Measurements from ENCODE around the gene KIF26B.

The KIF26B gene

DNA sequence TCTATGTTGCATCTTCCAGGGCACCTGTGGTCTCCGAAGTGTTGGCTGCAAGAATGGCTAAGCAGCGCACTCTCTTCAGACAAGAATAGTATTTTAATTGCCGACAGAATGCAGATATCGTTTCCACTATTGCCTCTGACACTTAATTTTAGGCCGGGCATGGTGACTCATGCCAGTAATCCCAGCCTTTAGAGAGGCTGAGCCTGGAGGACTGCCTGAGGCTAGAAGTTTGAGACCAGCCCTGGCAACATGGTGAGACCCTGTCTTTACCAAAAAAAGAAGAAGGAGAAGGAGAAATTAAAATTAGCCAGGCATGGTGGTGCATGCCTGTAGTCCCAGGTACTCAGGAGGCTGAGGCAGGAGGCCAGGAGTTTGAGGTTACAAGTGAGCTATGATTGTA lies 306.9 kb downstream of the KIF26B start:
- Histone ChIP-seq H3K9me3 (ENCODE audit: insufficient read depth, low read length) (0 out of 2 replicates have a peak, but pooled peaks cover 4% of the 10 kb centered on the region), H3K9ac (ENCODE audit: insufficient read length, low read depth) (no peak overlapping the region), H3K27me3 (ENCODE audit: insufficient read depth, insufficient read length) (no peaks in the 10 kb centered on the region), H3K36me3 (ENCODE audit: insufficient read depth, insufficient read length, low read length) (no peaks in the 10 kb centered on the region), H3K4me3 (ENCODE audit: insufficient read length, low read depth) (no peak overlapping the region), H3K4me1 (ENCODE audit: insufficient read depth, insufficient read length) (peaks cover 5% of the 10 kb centered on the region)
- TF ChIP-seq YY1 (IDR thresholded peaks at IDR 0.05; ENCODE audit: insufficient read depth, insufficient read length) (no peak), SUZ12 (IDR thresholded peaks at IDR 0.05; ENCODE audit: extremely low read depth, insufficient read depth, insufficient read length) (no peak), ZNF274 (IDR thresholded peaks at IDR 0.05; ENCODE audit: low read depth, low read length) (no peak)
- no peak for DNase-seq (ENCODE audit: low read depth, low spot score)

DNA sequence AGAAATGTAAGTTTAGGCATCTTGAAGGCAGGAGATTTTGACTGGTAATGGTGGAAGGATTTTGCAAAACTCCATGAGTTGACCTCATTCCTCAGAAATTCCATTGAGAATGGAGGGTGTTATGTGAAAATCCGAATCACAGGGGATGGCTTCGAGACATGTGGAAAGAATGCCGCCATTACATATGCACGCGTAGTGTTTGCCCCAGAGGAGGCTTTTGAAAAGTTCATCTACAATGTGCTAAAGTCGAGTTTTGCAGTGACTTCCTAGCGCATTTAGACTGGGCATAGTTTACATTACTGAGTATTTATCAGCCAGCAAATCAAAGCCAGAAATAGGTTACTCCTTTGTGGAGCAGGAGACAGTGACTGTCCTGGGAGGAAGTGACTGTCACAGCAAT lies 307.4 kb downstream of the KIF26B start:
- 0 out of 2 replicates have a peak, but pooled peaks cover 4% of the 10 kb centered on the region for H3K9me3 ChIP-seq (ENCODE audit: insufficient read depth, low read length)
- H3K27me3 ChIP-seq (ENCODE audit: insufficient read depth, insufficient read length): no peaks in the 10 kb centered on the region
- no peak for TF ChIP-seq SUZ12 (IDR thresholded peaks at IDR 0.05; ENCODE audit: extremely low read depth, insufficient read depth, insufficient read length)
- no peak for TF ChIP-seq ZNF274 (IDR thresholded peaks at IDR 0.05; ENCODE audit: low read depth, low read length)
- TF ChIP-seq YY1 (IDR thresholded peaks at IDR 0.05; ENCODE audit: insufficient read depth, insufficient read length): no peak

DNA sequence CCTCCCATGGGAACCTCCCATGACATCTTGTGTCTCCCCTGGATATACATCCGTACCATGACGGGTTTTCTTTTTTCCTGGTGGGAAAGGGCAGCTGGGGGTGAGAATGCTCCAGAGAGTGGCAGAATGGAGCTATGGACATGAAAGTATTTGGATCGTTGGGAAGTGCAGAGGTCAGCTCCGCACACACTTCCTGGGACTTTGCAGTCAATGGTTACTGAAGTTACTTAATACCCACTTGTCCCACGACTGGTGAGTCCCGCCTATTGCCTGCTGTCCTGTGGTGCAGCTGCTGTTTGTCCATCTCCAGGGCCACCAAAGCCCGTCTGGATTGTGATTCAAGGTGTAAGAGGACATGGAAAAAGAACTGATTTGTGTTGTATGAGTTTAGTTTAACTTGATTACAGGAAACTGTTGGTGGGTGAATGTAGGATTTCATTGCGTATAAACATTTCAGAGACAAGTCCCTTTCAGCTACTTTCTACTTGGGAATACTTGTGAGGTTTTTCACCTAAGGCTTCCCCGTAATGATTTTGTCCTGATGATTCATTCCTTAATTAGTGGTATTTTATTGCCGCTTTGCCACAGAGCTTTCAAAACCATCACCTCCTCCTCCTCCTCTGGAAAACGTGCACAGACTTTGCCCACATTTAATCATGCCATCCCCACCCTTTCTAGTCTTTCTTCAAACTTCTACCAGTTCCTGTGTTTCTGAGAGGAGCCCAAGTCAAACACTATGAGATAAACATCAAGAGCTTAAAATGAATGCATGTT lies 308.8 kb downstream of the KIF26B start:
- TF ChIP-seq ZNF274 (IDR thresholded peaks at IDR 0.05; ENCODE audit: low read depth, low read length): no peak
- TF ChIP-seq SUZ12 (IDR thresholded peaks at IDR 0.05; ENCODE audit: extremely low read depth, insufficient read depth, insufficient read length): no peak
- TF ChIP-seq YY1 (IDR thresholded peaks at IDR 0.05; ENCODE audit: insufficient read depth, insufficient read length): no peak

More for the DNA sequence above, 307.4 kb downstream of the KIF26B start:
- peak; percentile 49 for DNase-seq (ENCODE audit: low read depth, low spot score)
- Histone ChIP-seq H3K4me3 (ENCODE audit: insufficient read length, low read depth) (no peak overlapping the region), H3K9ac (ENCODE audit: insufficient read length, low read depth) (no peak overlapping the region), H3K36me3 (ENCODE audit: insufficient read depth, insufficient read length, low read length) (no peaks in the 10 kb centered on the region), H3K4me1 (ENCODE audit: insufficient read depth, insufficient read length) (peaks cover 5% of the 10 kb centered on the region)

DNA sequence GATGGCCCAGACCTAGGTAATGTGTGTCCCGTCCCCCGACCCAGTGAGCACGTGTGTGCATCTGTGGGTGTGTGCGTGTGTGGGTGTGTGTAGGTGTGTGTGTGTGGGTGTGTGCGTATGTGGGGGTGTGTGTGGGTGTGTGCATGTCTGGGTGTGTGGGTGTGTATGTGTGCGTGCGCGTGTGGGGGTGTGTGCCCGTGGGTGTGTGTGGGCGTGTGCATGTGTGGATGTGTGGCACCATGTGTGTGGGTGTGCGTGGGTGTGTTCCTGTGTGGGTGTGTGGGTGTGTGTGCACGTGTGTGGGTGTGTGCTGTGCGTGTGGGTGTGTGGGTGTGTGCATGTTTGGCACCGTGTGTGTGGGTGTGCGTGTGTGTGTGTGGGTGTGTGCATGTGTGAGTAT lies 309.5 kb downstream of the KIF26B start:
- H3K9me3 ChIP-seq (ENCODE audit: insufficient read depth, low read length): 0 out of 2 replicates have a peak, but pooled peaks cover 4% of the 10 kb centered on the region
- TF ChIP-seq YY1 (IDR thresholded peaks at IDR 0.05; ENCODE audit: insufficient read depth, insufficient read length): no peak
- TF ChIP-seq ZNF274 (IDR thresholded peaks at IDR 0.05; ENCODE audit: low read depth, low read length): no peak
- no peak for TF ChIP-seq SUZ12 (IDR thresholded peaks at IDR 0.05; ENCODE audit: extremely low read depth, insufficient read depth, insufficient read length)
- H3K4me3 ChIP-seq (ENCODE audit: insufficient read length, low read depth): no peak overlapping the region
- H3K36me3 ChIP-seq (ENCODE audit: insufficient read depth, insufficient read length, low read length): no peaks in the 10 kb centered on the region
- peaks cover 5% of the 10 kb centered on the region for H3K4me1 ChIP-seq (ENCODE audit: insufficient read depth, insufficient read length)
- H3K9ac ChIP-seq (ENCODE audit: insufficient read length, low read depth): no peak overlapping the region
- DNase-seq (ENCODE audit: low read depth, low spot score): no peak
- H3K27me3 ChIP-seq (ENCODE audit: insufficient read depth, insufficient read length): no peaks in the 10 kb centered on the region

More for the DNA sequence above, 308.8 kb downstream of the KIF26B start:
- H3K4me1 ChIP-seq (ENCODE audit: insufficient read depth, insufficient read length): peaks cover 5% of the 10 kb centered on the region
- H3K9ac ChIP-seq (ENCODE audit: insufficient read length, low read depth): no peak overlapping the region
- H3K27me3 ChIP-seq (ENCODE audit: insufficient read depth, insufficient read length): no peaks in the 10 kb centered on the region
- no peaks in the 10 kb centered on the region for H3K36me3 ChIP-seq (ENCODE audit: insufficient read depth, insufficient read length, low read length)
- H3K9me3 ChIP-seq (ENCODE audit: insufficient read depth, low read length): 0 out of 2 replicates have a peak, but pooled peaks cover 4% of the 10 kb centered on the region
- no peak for DNase-seq (ENCODE audit: low read depth, low spot score)
- H3K4me3 ChIP-seq (ENCODE audit: insufficient read length, low read depth): no peak overlapping the region

- peaks cover 5% of the 10 kb centered on the region for H3K4me1 ChIP-seq (ENCODE audit: insufficient read depth, insufficient read length)
- H3K27me3 ChIP-seq (ENCODE audit: insufficient read depth, insufficient read length): no peaks in the 10 kb centered on the region
- TF ChIP-seq ZNF274 (IDR thresholded peaks at IDR 0.05; ENCODE audit: low read depth, low read length): no peak
- no peak for TF ChIP-seq YY1 (IDR thresholded peaks at IDR 0.05; ENCODE audit: insufficient read depth, insufficient read length)
- TF ChIP-seq SUZ12 (IDR thresholded peaks at IDR 0.05; ENCODE audit: extremely low read depth, insufficient read depth, insufficient read length): no peak
- no peak for DNase-seq (ENCODE audit: low read depth, low spot score)
- H3K9me3 ChIP-seq (ENCODE audit: insufficient read depth, low read length): 0 out of 2 replicates have a peak, but pooled peaks cover 4% of the 10 kb centered on the region
- H3K9ac ChIP-seq (ENCODE audit: insufficient read length, low read depth): no peak overlapping the region
- no peak overlapping the region for H3K4me3 ChIP-seq (ENCODE audit: insufficient read length, low read depth)
- no peaks in the 10 kb centered on the region for H3K36me3 ChIP-seq (ENCODE audit: insufficient read depth, insufficient read length, low read length)
Measured at GRCh38 chr1:245465666-245466065, 310.9 kb downstream of the KIF26B start.

GRCh38 chr1:245466261-245466660 lies 311.5 kb downstream of the KIF26B start:
- peaks cover 5% of the 10 kb centered on the region for H3K4me1 ChIP-seq (ENCODE audit: insufficient read depth, insufficient read length)
- H3K27me3 ChIP-seq (ENCODE audit: insufficient read depth, insufficient read length): no peaks in the 10 kb centered on the region
- 0 out of 2 replicates have a peak, but pooled peaks cover 4% of the 10 kb centered on the region for H3K9me3 ChIP-seq (ENCODE audit: insufficient read depth, low read length)
- no peak for DNase-seq (ENCODE audit: low read depth, low spot score)
- H3K36me3 ChIP-seq (ENCODE audit: insufficient read depth, insufficient read length, low read length): no peaks in the 10 kb centered on the region
- TF ChIP-seq SUZ12 (IDR thresholded peaks at IDR 0.05; ENCODE audit: extremely low read depth, insufficient read depth, insufficient read length) (no peak), ZNF274 (IDR thresholded peaks at IDR 0.05; ENCODE audit: low read depth, low read length) (no peak), YY1 (IDR thresholded peaks at IDR 0.05; ENCODE audit: insufficient read depth, insufficient read length) (no peak)
- no peak overlapping the region for H3K4me3 ChIP-seq (ENCODE audit: insufficient read length, low read depth)
- no peak overlapping the region for H3K9ac ChIP-seq (ENCODE audit: insufficient read length, low read depth)

GRCh38 chr1:245467804-245468203 lies 313.0 kb downstream of the KIF26B start:
- Histone ChIP-seq H3K9ac (ENCODE audit: insufficient read length, low read depth) (no peak overlapping the region), H3K36me3 (ENCODE audit: insufficient read depth, insufficient read length, low read length) (no peaks in the 10 kb centered on the region), H3K9me3 (ENCODE audit: insufficient read depth, low read length) (0 out of 2 replicates have a peak, but pooled peaks cover 3% of the 10 kb centered on the region), H3K4me1 (ENCODE audit: insufficient read depth, insufficient read length) (peaks cover 2% of the 10 kb centered on the region), H3K27me3 (ENCODE audit: insufficient read depth, insufficient read length) (no peaks in the 10 kb centered on the region), H3K4me3 (ENCODE audit: insufficient read length, low read depth) (no peak overlapping the region)
- no peak for TF ChIP-seq SUZ12 (IDR thresholded peaks at IDR 0.05; ENCODE audit: extremely low read depth, insufficient read depth, insufficient read length)
- no peak for TF ChIP-seq ZNF274 (IDR thresholded peaks at IDR 0.05; ENCODE audit: low read depth, low read length)
- no peak for TF ChIP-seq YY1 (IDR thresholded peaks at IDR 0.05; ENCODE audit: insufficient read depth, insufficient read length)
- DNase-seq (ENCODE audit: low read depth, low spot score): no peak

All from NT2/D1 (cell line).